ENCODE measurements around the gene ADK.

GRCh38 chr10:74300666-74301065 lies 149.6 kb downstream of the ADK start:
- no peak for TF ChIP-seq CTCF (conservative IDR thresholded peaks at IDR 0.05; ENCODE audit: low read length)
- TF ChIP-seq EZH2phosphoT487 (IDR thresholded peaks at IDR 0.05; ENCODE audit: borderline replicate concordance), result no peak

Measured in Loucy (cell line).